ENCODE results near the gene PNPLA6.

DNA sequence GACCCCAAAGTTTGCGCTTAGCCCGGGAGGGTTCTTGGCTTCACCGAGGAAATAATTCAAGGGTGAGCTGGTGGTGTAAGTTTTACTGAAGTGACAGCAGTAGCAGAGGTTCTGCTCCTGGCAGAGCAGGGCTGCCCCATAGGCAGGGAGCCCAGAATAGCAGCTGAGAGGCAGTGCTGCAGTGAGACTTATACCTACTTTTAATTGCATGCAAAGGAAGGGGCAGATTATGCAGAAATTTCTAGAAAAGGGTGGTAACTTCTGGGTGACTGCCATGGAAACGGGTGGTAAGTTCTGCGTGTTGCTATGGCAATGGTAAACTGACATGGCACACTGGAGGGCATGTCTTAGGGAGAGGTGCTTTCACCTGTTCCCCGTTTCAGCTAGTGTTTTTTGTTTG is 42.6 kb downstream of the PNPLA6 start:
- TF ChIP-seq POLR2A (IDR thresholded peaks at IDR 0.05; ENCODE audit: low read length), result no peak
- no peak for TF ChIP-seq GATA1 (IDR thresholded peaks at IDR 0.05; ENCODE audit: low read depth, low read length)
